Adrenal gland (tissue), 12 donors: Measurements from ENCODE around the gene CYB5R3. TPM values are rescaled to one million over a fixed set of nuclear protein-coding genes. Genes with fewer than 3 reads are reported as not detected.

Source experiments
- DNase-seq, 7 donors: peaks; one replicate each; pipeline ENCODE4 v3.0.0-alpha.2; 2019 to 2020
- H3K27ac ChIP-seq, 5 donors: fragments of 200-600 bp; sonication (generic) in 4 of 5; 1 replicate in 3 of 5; 2 replicates in 2 of 5; pipeline versions ENCODE4 v1.5.1 to v1.8.0; 2016 to 2020; ENCODE audit warnings: mild to moderate bottlenecking in 1 of 5
- H3K27me3 ChIP-seq: fragments of 200-600 bp; 2 replicates; pipeline ENCODE4 v1.8.0; 2021
- H3K36me3 ChIP-seq, 2 donors: fragments of 200-600 bp; replicated peaks in 1 of 2; 1 replicate in 1 of 2; 2 replicates in 1 of 2; pipeline versions ENCODE4 v1.5.1 to v1.8.0; 2018 to 2022
- H3K4me1 ChIP-seq, 2 donors: fragments of 200-600 bp; replicated peaks in 1 of 2; 1 replicate in 1 of 2; 2 replicates in 1 of 2; pipeline versions ENCODE4 v1.5.1 to v1.8.0; 2018 to 2021
- H3K4me3 ChIP-seq, 4 donors: fragments of 200-600 bp; sonication (generic) in 3 of 4; one replicate each; pipeline ENCODE4 v1.5.1; 2016 to 2018
- H3K9me3 ChIP-seq, 3 donors: fragments of 200-600 bp; sonication (generic) in 1 of 3; replicated peaks in 1 of 3; 1 replicate in 2 of 3; 2 replicates in 1 of 3; pipeline versions ENCODE4 v1.5.1 to v1.8.0; 2016 to 2021
- CTCF ChIP-seq, 6 experiments: fragments of 450-650 bp in 4 of 6; fragments of 200-600 bp in 2 of 6; sonication (generic) in 1 of 6; IDR thresholded peaks; 1 replicate in 5 of 6; 2 replicates in 1 of 6; pipeline versions ENCODE4 v1.5.1 to v1.8.0; 2016 to 2021; ENCODE audit warnings: antibody characterized with exemption in 6 of 6, mild to moderate bottlenecking in 2 of 6, moderate library complexity in 1 of 6
- POLR2A ChIP-seq, 2 donors: fragments of 450-650 bp; IDR thresholded peaks; one replicate each; pipeline ENCODE4 v1.6.1; 2017; ENCODE audit warnings: antibody characterized with exemption in 2 of 2, mild to moderate bottlenecking in 2 of 2, moderate library complexity in 1 of 2
- WGBS, 4 donors: extraction: QIAGEN DNeasy Blood & Tissue Kit in 2 of 4; methylation state at CpG; one replicate each; pipeline versions ENCODE4 v1.1.5 to v1.1.7; 2013 to 2017; 5-methylcytosine and 5-hydroxymethylcytosine counted together
- intact Hi-C, 2 donors: fragments of 100-400 bp; cut with DNase I; formaldehyde crosslinking; loops; one replicate each; pipeline versions ENCODE4 v1.14.1 to v1.15.0; 2022 to 2023
- polyA plus RNA-seq, 3 donors: library from polyadenylated mRNA; stranded (reverse); fragments of 200-250 nt in 2 of 3; fragments of 350-450 nt in 1 of 3; fragmentation: Illumina TruSeq in 1 of 3; extraction: RNeasy Lipid Tissue Mini Kit (QIAGEN cat#74804) in 1 of 3; gene quantifications; one replicate each; pipeline ENCODE4 v1.2.3, GENCODE V29; 2013 to 2014
- total RNA-seq, 9 donors: library from RNA; depleted of rRNA in 4 of 9; stranded (reverse); fragments of >200 nt in 4 of 9; fragments of 120-200 nt in 1 of 9; fragmentation: NEBNext Ultra II Directional in 1 of 9; extraction: Animal tissue kit (Norgen Biotek cat#: 25700) in 1 of 9; gene quantifications; one replicate each; pipeline versions ENCODE4 v1.1.0 to v1.2.4, GENCODE V29; 2013 to 2023
- donor health status: healthy with polysubstance abuse.
- donor health status: Bipolar disorder and iron deficiency.
- donor health status: DM: yes; HTN: yes; CAD: no.
- donor health status: DM: no; HTN: no; CAD: no.
- donor health status: DM: no; HTN: no; CAD: no.
- donor health status: DM: yes; HTN: yes; CAD: no.

CYB5R3 gene
- total and polyA plus RNA-seq, 12 donors = 101 to 578 (median 251) TPM

- WGBS, 4 donors = 84 to 90% (median 89%) methylated on average over 16 to 32 of the region's 32 CpGs
- Histone ChIP-seq H3K4me1 (peaks cover 0 to 25% of the 10 kb centered on the region in 2 donors), H3K36me3 (no peaks in the 10 kb centered on the region), H3K27me3 (no peaks in the 10 kb centered on the region), H3K27ac (no peak overlapping the region), H3K9me3 (no peaks in the 10 kb centered on the region), H3K4me3 (no peak overlapping the region)
- intact Hi-C loops = no loop called here
- no peak for TF ChIP-seq POLR2A (IDR thresholded peaks at IDR 0.05)
- TF ChIP-seq CTCF (IDR thresholded peaks at IDR 0.05) = no peak
- DNase-seq = no peak
Observed at GRCh38 chr22:42692239-42693054, 43.3 kb upstream of the CYB5R3 start.

- intact Hi-C loops = no loop called here
- peak overlapping the region in 1 of 5 donors; percentile 45 for H3K27ac ChIP-seq
- WGBS, 4 donors = 80 to 90% (median 86%) methylated on average over 1 to 10 of the region's 10 CpGs
- no peak for DNase-seq
- no peaks in the 10 kb centered on the region for H3K27me3 ChIP-seq
- peaks cover 0 to 27% of the 10 kb centered on the region in 2 donors for H3K4me1 ChIP-seq
- TF ChIP-seq POLR2A (IDR thresholded peaks at IDR 0.05) (no peak), CTCF (IDR thresholded peaks at IDR 0.05) (no peak)
- H3K36me3 ChIP-seq = no peaks in the 10 kb centered on the region
- H3K9me3 ChIP-seq = no peaks in the 10 kb centered on the region
- H3K4me3 ChIP-seq = no peak overlapping the region
Observed at GRCh38 chr22:42691440-42691839, 42.2 kb upstream of the CYB5R3 start.

- H3K4me3 ChIP-seq = peak overlapping the region in 1 of 4 donors; percentile 15
- no peaks in the 10 kb centered on the region for H3K27me3 ChIP-seq
- H3K36me3 ChIP-seq = no peaks in the 10 kb centered on the region
- no peaks in the 10 kb centered on the region for H3K9me3 ChIP-seq
- TF ChIP-seq POLR2A (IDR thresholded peaks at IDR 0.05) (peak in 1 of 2 donors; percentile 35), CTCF (IDR thresholded peaks at IDR 0.05) (no peak)
- WGBS, 4 donors = 33 to 56% (median 47%) methylated on average over 16 to 25 of the region's 25 CpGs
- peaks cover 0 to 49% of the 10 kb centered on the region in 2 donors for H3K4me1 ChIP-seq
- peak overlapping the region; percentile 43 to 97 (median 75) for H3K27ac ChIP-seq
- DNase-seq = peak; percentile 78 to 95 (median 93)
- intact Hi-C loops = no loop called here
Observed at GRCh38 chr22:42688241-42689211, 39.3 kb upstream of the CYB5R3 start.
